ENCODE data around the gene CHKA. TPM values are rescaled to one million over a fixed set of nuclear protein-coding genes. Genes with fewer than 3 reads are reported as not detected.

CHKA gene
- total and polyA plus RNA-seq, 2 of the 8 experiments (the other 6 are each of a cell fraction or from before 2014, with no cell fraction given): 61.2 to 86.6 TPM

DNA sequence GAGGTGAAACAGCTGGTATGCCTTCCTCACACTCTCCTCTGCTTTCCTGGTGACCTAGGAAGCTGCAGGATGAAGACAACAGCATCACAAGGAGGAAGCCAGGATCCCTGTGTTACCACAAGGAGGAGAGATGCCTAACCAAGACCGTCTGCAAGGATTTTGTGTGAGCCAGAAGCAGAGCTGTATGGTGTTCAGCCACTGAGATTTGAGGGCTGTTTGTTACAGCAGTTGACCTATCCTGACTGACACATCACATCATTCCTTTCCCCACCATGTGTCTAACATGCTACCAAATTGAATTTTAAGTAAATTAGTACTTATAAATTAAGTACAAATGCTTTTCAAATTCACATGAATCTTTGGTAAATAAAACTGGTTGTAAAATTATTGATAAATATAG is 8.9 kb upstream of the CHKA start (continued):
- TF ChIP-seq ASH2L (IDR thresholded peaks at IDR 0.05; ENCODE audit: low read length) (no peak), NRF1 (IDR thresholded peaks at IDR 0.05; ENCODE audit: low read depth, low read length) (no peak), SP4 (IDR thresholded peaks at IDR 0.05; ENCODE audit: low read length) (no peak), KDM4A (IDR thresholded peaks at IDR 0.05; ENCODE audit: low read depth, low read length, severe bottlenecking) (no peak)
- TF ChIP-seq, protein P1, sequence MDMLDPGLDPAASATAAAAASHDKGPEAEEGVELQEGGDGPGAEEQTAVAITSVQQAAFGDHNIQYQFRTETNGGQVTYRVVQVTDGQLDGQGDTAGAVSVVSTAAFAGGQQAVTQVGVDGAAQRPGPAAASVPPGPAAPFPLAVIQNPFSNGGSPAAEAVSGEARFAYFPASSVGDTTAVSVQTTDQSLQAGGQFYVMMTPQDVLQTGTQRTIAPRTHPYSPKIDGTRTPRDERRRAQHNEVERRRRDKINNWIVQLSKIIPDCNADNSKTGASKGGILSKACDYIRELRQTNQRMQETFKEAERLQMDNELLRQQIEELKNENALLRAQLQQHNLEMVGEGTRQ (IDR thresholded peaks at IDR 0.05; ENCODE audit: low read length): no peak

Data from H1 (cell line).